Activated CD8-positive, alpha-beta memory T cell treated with anti-CD3 and anti-CD28 coated beads for 36 hours (primary cell): ENCODE results near the gene LIN37. TPM values are rescaled to one million over a fixed set of nuclear protein-coding genes. Genes with fewer than 3 reads are reported as not detected.
"Not testable (repeated sequence)": the region's sequence is repeated elsewhere in the genome, so short reads cannot be mapped to it uniquely, and the experiment has no call there.

Experiments
- CTCF ChIA-PET: fragments of 350-600 bp; sonication (Branson Sonifier 250); formaldehyde crosslinking; loops from one replicate; lab custom pipeline; 2021; ENCODE audit warnings: antibody characterized with exemption; lab: Charles Lee
- POLR2A ChIA-PET: fragments of 350-600 bp; sonication (Branson Sonifier 250); formaldehyde crosslinking; loops from one replicate; lab custom pipeline; 2021; ENCODE audit warnings: antibody characterized with exemption; lab: Charles Lee
- total RNA-seq, 2 experiments: library from RNA; stranded (reverse); gene quantifications; one replicate each; pipeline ENCODE4 v1.2.3, GENCODE V29; 2021

Gene LIN37
- total RNA-seq, 2 experiments from 2014 or later = 7.3 to 10.5 TPM

GRCh38 chr19:35754370-35755130, 6.2 kb downstream of the LIN37 start:
- POLR2A ChIA-PET = interaction anchor here (0.6 kb wide), 2 partner anchors 8 to 20 kb away, joined by 3 read pairs; no protein-coding TSS in a partner anchor
- CTCF ChIA-PET = no interaction called here

DNA sequence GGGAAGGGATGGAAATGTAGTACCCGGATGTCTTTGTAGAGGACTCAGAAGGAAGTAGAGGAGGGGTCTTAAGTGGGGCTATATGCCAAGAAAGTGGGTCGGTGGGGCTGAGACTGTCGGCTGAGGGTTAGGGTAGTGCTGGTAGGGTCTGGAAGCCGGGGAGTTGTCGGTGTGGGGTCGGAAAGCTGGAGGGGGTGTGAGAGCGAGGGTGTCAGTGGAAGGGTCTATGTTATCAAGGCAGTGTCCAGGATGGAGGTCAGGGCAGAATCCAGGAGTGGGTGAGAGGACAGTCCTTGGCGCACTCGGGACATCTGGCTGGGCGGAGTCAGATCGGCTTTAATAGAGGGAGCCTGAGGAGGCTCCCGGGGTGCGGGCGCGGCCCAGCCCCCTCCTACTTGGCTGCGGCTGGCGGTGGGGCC, 6.8 kb downstream of the LIN37 start:
- ChIA-PET CTCF (no interaction called here), POLR2A (no interaction called here)

DNA sequence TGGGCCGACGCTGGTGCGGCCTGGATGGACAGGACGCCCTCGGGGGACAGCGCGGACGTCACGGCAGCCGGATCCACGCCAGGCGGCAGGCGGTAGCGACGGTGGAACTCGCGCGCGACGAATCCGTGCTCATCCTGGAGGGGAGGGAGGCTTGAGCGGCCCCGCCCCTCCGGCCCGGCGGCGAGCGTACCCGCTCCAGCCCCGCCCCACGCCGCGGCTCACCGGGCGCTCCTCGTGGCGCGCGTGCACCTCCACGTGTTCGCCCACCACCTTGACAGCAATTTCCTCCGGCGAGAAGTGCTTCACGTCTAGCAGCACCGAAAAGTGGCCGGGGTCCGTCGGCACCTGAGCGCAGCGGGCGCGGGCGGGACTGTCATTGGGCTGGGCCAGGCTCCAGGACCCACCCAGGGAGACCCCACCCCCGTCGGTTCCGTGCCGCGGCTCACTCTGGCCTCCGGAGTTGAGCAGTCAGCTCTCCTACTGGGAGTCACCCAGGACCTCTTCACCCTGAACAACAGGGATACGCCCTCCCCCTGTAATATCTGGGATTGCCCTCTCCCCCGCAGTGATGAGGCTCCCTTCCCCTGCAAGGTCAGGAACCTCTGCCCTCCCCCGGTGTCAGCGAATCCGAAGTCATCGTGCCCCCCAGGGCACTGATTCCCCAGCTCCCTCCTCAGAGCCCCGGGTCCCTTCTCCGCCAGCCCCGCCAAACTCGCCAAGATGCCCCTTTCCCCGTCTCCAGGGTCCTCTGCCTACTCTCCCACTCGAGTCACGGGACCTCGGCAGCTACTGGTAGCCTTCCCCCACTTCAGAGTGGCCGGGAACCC, 7.4 kb downstream of the LIN37 start:
- CTCF ChIA-PET = no interaction called here

GRCh38 chr19:35756377-35757230, 8.2 kb downstream of the LIN37 start, which contains the start of gene HSPB6:
TSS of gene HSPB6 (minus strand) at chr19:35757029. CDS start at chr19:35757008, 21 bp downstream.
- POLR2A ChIA-PET = interaction anchor here (0.7 to 1.0 kb wide), 4 partner anchors 8 to 54 kb away, joined by 3 to 4 read pairs (median 3); partner anchors contain the start of genes IGFLR1 and LIN37
- CTCF ChIA-PET = interaction anchor here (0.9 kb wide), 1 partner anchor 63 kb away, joined by 3 read pairs; no protein-coding TSS in a partner anchor

More for the DNA sequence above, 7.4 kb downstream of the LIN37 start:
- POLR2A ChIA-PET = interaction anchor here (1.0 kb wide), 1 partner anchor 54 kb away, joined by 3 read pairs; no protein-coding TSS in a partner anchor

- ChIA-PET POLR2A (interaction anchor here (0.7 to 0.9 kb wide), 4 partner anchors 9 to 55 kb away, joined by 3 to 6 read pairs (median 4); partner anchors contain the start of genes IGFLR1 and LIN37), CTCF (interaction anchor here (0.9 to 1.2 kb wide), 2 partner anchors 9 to 62 kb away, joined by 3 read pairs; partner anchors contain the start of gene LIN37)
Observed at GRCh38 chr19:35757231-35757748, 8.9 kb downstream of the LIN37 start.

DNA sequence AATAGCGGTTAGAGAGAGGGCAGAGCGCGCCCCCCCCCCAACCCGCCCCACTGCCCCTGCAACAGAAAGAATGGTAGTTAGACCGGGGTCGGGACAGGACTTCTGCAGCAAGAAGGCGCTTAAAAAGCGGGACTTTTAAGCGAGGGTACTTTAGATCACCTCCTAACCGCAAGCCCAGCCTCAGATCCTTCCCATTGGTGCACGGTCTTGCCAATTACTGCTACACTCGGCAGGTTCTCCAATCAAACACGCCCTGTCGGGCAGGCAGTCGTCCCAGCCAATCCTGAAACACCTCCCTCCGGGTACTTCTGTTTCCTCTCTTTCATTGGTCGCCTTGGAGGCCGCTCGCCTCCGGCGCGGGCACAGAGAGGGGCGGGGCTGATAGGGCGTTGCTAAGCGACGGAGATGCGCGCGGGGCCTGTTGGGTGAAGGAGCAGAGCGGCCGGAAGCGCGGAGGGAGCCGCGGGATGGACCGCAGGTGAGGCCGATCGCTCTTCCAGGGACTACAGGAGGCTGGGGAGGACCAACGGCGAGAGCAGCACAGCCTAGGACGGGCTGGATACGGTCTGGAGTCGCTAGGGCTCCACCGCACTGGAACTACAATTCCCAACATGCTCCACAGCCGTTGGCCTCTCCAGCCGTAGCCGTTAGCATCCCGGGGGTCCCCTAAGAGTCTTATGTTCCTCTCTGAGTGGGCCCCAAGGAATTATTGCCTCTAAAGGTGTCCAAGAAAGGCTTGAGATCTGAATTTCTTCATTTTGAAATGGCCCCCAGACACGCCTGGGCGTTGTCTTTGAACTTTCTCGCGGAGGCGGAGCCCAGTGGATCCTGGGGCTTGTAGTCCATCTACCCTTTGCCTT, 9.6 kb downstream of the LIN37 start, which contains the start of gene PROSER3:
Gene PROSER3 (plus strand): TSS at position 428 of the 860 bp plus-strand sequence. CDS start 40 bp downstream, at position 468.
- POLR2A ChIA-PET = interaction anchor here (0.6 to 0.9 kb wide), 5 partner anchors 10 to 56 kb away, joined by 3 to 6 read pairs (median 4); partner anchors contain the start of genes IGFLR1 and LIN37
- CTCF ChIA-PET = interaction anchor here (0.9 to 1.2 kb wide), 2 partner anchors 10 to 61 kb away, joined by 3 read pairs; partner anchors contain the start of gene LIN37

GRCh38 chr19:35759697-35760096, 11.3 kb downstream of the LIN37 start:
- CTCF ChIA-PET = no interaction called here
- POLR2A ChIA-PET = no interaction called here

DNA sequence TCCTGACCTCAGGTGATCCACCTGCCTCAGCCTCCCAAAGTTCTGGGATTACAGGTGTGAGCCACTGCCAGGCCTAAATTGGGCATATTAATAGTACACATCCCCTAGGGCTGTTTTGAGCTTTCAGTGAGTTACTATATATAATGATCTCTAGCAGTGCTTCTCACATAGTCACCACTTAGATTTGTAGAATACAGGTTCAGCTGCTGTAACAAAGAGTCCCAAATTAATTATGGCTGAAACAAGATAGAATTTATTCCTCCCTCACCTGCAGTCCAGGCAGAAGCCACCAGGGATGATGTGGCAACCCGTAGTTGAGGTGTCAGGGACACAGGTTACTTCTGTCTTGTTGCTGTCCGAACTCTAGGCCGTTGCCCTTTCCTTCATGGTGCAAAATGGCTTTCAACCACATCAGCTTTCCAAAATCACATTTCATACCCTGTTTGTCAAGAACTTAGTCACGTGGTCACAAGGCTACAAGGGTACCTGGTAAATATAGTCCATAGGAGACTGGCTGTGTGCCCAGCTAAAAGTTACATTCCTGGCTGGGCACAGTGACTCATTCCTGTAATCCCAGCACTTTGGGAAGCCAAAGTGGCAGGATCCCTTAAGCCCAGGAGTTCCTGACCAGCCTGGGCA, 12.5 kb downstream of the LIN37 start:
- POLR2A ChIA-PET = no interaction called here
- CTCF ChIA-PET = no interaction called here

DNA sequence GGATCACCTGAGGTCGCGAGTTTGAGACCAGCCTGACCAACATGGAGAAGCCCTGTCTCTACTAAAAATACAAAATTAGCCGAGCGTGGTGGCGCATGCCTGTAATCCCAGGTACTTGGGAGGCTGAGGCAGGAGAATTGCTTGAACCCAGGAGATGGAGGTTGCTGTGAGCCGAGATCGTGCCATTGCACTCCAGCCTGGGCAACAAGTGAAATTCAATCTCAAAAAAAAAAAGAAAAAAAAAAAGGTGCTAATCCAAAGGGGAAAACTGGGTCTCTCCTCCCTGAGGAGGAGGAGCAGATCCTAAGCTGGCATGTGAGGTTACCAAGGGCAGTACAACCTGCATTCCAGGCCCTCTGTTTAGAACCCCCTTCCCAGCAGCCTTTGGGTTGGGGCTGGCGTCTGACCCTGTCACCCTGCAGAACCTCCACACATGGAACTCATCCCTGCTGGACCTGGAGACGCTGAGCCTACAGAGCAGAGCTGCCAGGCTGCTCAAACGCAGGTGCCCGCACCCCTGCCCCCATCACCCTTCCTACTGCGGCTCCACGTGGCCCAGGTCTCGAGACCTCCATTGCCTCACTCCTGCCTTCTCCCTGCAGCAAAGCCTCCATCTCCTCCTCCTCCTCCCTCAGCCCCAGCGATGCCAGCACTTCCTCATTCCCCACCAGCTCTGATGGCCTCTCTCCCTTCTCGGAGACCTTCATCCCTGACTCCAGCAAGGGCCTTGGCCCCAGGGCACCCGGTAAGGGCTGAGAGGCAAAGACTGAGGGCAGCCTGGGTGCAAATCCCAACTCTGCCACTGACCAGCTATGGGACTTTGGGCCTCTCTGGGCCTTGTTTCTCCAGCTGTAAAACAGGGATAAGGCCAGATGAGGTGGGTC, 16.3 kb downstream of the LIN37 start:
- POLR2A ChIA-PET = interaction anchor here (0.6 kb wide), 1 partner anchor 134 kb away, joined by 4 read pairs; no protein-coding TSS in a partner anchor
- CTCF ChIA-PET = interaction anchor here (1.0 kb wide), 1 partner anchor 91 kb away, joined by 3 read pairs; no protein-coding TSS in a partner anchor

- CTCF ChIA-PET = interaction anchor here (0.7 kb wide), 2 partner anchors 53 to 74 kb away, joined by 3 to 4 read pairs; no protein-coding TSS in a partner anchor
- POLR2A ChIA-PET = no interaction called here
Observed at GRCh38 chr19:35766571-35767104, 18.3 kb downstream of the LIN37 start.

GRCh38 chr19:35767288-35768081, 19.1 kb downstream of the LIN37 start:
- CTCF ChIA-PET = interaction anchor here (0.6 to 0.7 kb wide), 2 partner anchors 31 to 74 kb away, joined by 3 to 4 read pairs; no protein-coding TSS in a partner anchor
- POLR2A ChIA-PET = no interaction called here

DNA sequence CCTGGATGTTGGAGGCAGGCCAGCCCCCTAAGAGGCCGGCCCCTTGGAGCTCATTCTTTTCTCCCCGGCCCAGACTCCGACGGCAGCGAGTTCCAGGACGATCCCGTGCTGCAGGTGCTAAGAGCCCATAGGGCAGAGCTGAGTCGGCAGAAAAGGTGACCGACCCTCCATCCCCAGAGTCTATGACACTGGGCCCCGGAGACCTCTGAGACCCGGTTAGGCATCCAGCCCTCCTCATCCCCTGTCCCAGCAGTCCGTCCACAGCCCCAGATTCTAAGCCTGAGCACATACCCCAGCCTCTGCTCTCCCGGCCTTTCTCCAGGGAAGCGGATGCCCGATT, 19.7 kb downstream of the LIN37 start:
- CTCF ChIA-PET = no interaction called here
- POLR2A ChIA-PET = no interaction called here

GRCh38 chr19:35772362-35772761, 24.0 kb downstream of the LIN37 start:
- POLR2A ChIA-PET = interaction anchor here (0.6 to 0.7 kb wide), 2 partner anchors 110 to 117 kb away, joined by 3 to 8 read pairs; no protein-coding TSS in a partner anchor
- CTCF ChIA-PET = not testable (repeated sequence)

- POLR2A ChIA-PET = interaction anchor here (0.5 to 0.6 kb wide), 2 partner anchors 47 to 116 kb away, joined by 3 read pairs; no protein-coding TSS in a partner anchor
- CTCF ChIA-PET = interaction anchor here (0.6 to 1.0 kb wide), 2 partner anchors 67 to 116 kb away, joined by 3 to 4 read pairs; no protein-coding TSS in a partner anchor
Observed at GRCh38 chr19:35773020-35773806, 24.8 kb downstream of the LIN37 start.
